Left renal cortex interstitium (tissue), 4 donors: ENCODE measurements around the gene C3orf18. TPM values are rescaled to one million over a fixed set of nuclear protein-coding genes. Genes with fewer than 3 reads are reported as not detected.
A peak's percentile ranks its signal among the peaks of the same experiment; 100 is the strongest.

Experiments
- DNase-seq, 4 donors: peaks; one replicate each; pipeline ENCODE4 v3.0.0-alpha.2; 2013; ENCODE audit warnings: low read depth in 4 of 4, low spot score in 2 of 4, missing footprints in 1 of 4
- polyA plus RNA-seq, 4 donors: library from polyadenylated mRNA; unstranded; fragments of 120-200 nt; gene quantifications; one replicate each; pipeline ENCODE4 v1.2.1, GENCODE V29; 2013; ENCODE audit not compliant: insufficient read length in 4 of 4

C3orf18 gene
- polyA plus RNA-seq, 4 donors: 15.4 to 20.8 (median 17.4) TPM

DNA sequence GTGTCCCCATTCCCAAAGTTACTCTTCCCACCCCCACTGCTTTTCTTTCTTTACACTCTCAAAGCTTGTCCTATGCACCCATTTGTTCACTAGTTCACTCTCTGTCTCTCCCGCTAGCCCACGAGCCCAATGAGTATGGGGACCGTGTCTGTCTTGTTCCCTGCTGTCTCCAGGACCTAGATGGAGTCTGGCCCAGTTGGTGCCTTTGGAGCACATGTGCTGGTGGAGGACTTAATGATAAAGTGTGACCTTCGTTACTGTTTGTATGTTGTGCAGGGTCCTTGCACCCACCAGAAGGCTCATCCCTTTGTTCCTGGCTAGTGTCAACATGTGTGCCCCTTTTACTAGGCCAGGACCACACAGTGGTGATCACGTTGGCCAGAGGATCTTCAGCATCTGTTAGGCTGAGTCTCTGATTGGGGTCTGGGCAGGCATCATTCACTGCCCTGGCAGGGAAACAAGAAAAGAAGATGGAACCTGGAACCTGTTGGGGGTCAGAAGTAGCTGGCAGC, 36.6 kb upstream of the C3orf18 start:
- no peak for DNase-seq

DNA sequence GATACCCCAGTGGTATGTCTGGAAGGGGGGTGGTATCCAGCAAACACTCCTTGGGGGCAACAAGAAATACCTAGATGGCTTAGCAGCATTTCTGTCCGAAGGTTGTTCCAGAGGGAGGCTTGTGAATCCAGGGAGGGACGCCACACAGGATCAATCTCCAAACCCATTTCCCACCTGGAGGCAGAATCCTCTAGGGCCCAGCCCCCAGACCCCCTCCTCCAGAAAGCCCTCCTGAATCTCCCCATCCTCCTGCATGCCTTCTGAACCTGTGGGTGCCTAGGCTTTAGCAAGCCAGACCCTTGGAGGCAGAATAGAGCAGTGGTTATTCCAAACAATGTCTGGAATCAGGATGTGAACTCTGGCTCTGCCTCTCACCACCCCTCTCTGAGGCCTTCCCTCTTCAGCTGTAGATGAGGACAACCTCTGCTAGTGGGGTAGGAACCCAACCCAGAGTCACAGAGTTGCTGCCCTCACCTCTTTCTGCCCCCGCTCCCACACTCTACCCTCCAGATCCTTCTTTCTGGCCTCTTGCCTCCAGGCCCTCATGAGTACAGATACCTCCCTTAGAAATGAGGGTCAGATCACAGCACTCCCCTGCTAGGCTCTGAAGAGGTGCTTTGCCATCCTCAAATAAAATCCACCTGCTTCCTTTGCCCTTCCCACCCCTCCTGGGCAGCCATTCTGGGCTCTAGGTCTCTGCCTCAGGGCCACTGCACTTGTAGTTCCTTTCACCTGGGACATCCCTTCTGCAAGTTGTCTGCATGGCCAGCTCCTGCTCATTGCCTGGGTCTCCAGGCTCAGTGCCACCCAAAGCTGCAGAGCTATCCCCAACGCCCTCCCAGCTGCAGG, 35.9 kb upstream of the C3orf18 start:
- DNase-seq: no peak

DNA sequence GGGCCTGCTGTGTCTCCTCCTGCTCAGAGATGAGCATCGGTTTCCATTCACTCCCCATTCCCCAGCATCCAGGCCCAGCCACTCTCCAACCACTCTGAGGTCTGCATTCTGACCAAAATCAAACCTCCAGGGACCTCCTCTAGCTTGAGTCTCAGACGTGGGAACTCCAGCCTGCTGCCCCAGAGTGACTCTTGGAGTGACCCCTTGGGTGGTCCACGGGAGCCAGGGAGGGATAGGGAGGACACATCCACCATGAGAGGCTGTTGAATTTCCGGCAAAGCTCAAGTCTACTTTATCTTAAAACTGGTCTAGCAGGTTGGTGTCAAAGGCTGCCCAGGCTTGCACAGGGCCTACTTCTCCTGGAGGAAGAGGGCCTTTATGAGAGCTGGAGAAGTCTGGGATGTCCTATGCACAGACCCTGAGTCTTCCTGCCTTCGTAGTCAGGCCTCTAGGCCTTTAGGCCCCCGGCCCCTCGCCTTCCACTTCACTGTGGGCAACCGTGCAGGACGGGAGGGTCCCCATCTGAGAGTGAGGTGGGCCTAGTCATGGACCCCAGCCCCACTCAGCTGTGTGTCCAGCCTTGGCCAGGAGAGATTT, 35.1 kb upstream of the C3orf18 start:
- DNase-seq: no peak

DNA sequence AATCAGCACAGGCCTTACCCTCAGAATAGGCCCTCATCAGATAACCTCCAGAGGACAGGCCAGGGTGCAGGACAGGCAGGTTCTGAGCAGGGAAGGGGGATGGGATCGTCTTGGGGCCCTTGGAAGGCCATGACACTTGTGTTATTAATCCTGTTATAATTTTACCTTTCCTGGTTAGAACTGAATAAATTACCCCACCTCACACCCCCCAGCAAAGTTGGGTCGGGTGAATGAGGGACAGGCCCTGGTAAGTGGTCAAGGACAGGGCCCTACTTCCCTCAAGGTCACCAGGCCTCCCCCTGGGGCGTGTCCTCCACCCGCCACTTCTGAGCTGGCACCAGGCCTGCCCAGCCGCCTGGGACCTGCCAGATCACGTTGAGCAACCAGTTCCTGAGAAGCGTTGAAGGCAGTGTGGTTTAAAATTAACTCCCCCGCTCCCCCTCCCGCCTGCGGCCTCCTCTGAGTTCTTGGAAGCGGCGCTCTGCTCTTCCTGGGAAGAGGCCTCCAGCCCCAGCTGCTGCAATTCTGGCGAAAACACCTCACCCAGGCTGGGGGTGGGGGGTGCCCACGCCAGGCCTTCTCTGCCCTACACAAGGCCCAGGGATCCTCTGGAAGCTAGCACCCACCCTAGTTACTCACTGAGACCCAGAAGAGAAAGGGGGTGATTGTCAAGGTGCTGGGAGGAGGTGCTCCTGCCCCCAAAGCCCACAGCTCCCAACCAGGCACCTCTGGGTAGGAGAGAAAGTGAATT, 33.5 kb upstream of the C3orf18 start:
- DNase-seq: peak in 3 of 4 donors; percentile 82 to 89 (median 88)

DNA sequence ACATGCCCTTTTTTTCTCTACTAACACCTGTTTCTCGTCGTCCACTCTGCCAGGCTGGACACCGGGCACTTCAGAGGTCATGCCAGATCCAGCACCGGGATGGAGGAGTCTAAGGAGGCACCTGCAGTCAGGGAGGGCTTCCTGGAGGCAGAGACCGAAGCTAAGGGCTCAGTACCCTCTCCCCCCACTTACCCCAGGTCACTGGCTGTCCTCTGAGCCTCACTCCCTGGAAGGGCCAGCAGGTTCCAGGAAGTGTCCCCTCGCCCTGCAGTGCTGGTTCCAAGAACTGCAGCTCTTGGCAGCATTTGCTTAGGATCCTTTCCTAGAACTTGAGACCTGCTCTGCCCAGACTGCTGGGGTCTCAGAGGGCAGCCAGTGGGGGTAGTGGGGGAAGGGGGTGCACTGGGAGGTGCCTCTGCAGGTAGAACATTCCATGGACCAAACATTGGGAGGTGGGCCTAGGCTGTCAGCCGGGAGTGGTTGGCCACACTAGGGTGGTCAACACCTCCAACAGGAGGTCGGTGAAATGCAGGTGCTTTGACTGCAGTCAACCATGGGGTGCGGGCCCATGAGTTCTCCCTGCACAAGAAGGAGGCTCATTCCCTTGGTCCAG, 32.7 kb upstream of the C3orf18 start:
- DNase-seq: no peak

DNA sequence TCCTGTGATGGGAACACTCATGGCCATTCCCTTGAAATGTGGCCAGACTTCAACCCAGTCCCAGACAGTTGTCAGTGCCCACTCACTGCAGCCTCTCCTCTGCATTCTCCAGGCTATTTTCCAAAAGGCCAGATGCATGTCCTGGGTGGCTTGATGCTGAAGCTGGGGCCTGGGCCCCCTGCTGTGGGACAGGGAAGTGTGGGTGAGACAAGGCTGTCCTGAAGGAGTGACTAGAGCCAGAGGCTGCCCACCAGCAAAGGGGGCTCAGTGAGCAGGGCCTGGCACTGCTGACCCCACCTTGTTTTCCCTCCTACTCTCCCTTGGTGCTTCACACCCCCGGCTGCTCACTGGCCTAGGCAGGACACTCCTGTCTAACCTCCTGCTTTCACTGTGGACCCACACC, 32.2 kb upstream of the C3orf18 start:
- no peak for DNase-seq

DNA sequence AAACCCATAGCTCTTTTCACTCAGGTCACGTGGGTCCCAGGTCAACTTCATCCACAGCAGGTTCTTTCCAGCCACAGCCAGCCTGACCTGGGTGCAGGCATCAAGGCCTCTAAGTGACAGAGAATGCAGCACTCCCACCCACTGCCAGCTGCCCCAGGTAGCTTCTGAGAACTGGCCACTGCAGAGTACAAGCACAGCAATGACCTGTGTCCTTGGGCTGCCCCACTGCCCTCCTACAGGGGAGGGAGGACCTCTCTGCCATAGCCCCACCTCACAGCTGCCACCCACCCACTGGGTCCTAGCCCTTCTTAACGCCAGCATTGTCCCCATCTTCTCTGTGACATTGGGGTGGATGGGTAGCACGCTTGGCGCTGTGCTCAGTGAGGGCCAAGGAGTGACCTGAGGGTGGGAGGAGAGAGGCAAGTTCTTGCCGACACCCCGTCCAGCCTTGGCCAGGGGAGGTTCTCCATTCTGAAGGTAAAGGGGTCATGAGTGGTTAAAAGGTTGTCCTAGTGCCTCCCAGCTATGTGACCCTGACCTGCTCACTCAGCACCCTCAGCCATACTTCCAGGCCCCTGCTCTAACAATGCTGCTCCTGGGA, 31.7 kb upstream of the C3orf18 start:
- no peak for DNase-seq

DNA sequence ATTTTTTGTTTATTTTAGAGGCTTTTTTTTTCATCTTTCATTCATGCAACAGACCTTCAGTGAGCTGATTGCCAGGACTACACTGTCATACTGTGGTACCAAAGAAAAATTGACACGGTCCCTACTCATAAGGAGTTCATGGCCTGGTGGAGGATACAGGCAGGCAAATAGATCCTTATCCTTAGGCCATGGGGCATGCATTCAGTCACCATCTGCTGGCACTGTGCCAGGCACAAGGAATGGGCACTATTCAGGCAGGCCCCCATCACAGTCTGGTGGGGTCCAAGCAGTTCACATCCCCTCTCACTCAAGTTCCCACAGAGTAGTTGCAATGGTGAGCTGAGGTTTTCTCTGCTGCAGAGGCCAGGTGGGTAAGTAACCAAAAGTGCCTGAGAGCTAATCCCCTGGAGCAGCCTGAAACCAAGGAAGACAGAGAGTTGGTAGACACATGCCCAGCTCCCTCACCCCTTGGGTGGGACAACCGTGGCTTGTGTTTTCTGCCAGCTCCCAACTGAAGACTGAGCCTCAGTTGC, 26.8 kb upstream of the C3orf18 start:
- DNase-seq: no peak

DNA sequence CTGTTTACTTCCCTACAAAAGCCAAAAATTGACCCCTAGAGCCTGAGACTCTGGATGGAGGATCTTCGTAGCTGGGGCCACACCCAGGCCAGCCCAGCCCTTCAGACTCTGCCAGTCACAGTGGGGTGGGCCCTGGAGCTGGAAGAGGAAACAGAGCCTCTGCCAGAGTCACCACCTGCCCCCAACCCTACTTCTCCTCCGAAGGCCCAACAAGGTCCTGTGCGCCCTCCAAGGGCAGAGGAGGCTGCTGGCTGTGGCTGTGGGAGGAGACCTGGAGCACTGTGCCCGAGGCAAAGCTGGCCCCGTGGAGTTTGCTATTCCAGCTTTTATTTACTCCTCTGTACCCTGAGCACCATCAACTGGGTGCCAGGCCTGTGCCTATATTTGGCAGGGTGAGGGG, 25.0 kb upstream of the C3orf18 start:
- DNase-seq: no peak

DNA sequence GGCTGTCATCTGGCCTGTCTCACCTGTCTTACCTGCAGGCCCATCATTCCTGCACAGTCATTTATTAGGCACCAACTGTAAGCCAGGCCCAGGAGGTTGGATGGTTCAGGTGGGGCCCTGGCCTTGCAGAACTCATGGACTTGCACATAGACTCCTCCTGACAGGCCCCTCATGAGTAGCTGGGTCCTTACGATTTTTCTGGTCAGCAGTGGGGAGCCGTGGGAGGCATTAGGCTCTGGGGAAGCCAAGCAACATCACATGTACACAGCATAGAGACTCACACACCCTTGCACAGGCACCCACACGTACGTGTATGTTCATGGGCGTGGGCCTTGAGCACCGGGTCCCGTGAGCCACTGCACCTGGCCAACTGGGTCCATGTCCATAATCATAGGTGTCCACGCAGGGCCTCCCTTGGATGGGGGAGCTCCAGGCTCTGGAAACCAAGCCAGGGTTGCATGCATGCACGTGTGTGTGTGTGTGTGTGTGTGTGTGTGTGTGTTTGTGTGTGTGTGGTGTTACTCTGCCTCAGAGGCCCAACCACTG, 23.7 kb upstream of the C3orf18 start:
- DNase-seq: no peak

DNA sequence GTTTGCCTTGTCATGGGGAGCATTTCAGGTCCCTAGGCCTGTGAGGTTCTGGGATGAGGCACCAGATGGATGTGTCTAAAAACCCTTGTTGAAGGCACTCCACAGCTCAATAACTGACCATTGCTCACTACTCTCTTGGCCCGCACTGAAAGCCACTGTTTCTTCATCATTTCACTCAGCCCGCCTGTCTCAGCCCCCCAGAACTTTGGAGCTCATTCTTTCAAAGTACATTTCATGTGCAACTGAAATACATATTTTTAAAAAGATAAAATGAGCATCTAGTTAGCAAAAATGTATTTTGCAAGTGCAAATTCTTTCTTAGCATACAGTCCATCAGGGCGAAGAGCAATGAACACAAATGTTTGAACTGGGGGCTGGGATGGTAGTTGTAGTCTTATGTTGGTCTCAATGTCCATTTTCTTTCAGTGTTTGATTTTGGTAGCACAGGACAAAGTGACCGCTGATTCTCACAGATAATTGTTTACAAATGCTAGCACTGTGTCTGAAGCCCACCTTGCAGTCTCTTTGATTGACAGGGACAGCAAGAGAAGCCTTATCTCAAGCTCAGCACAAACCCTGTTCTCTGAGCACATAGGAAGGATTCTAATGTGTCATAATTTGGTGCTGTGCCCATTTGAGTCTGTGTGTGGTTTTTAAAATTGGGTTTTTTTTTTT, 21.3 kb upstream of the C3orf18 start:
- no peak for DNase-seq

DNA sequence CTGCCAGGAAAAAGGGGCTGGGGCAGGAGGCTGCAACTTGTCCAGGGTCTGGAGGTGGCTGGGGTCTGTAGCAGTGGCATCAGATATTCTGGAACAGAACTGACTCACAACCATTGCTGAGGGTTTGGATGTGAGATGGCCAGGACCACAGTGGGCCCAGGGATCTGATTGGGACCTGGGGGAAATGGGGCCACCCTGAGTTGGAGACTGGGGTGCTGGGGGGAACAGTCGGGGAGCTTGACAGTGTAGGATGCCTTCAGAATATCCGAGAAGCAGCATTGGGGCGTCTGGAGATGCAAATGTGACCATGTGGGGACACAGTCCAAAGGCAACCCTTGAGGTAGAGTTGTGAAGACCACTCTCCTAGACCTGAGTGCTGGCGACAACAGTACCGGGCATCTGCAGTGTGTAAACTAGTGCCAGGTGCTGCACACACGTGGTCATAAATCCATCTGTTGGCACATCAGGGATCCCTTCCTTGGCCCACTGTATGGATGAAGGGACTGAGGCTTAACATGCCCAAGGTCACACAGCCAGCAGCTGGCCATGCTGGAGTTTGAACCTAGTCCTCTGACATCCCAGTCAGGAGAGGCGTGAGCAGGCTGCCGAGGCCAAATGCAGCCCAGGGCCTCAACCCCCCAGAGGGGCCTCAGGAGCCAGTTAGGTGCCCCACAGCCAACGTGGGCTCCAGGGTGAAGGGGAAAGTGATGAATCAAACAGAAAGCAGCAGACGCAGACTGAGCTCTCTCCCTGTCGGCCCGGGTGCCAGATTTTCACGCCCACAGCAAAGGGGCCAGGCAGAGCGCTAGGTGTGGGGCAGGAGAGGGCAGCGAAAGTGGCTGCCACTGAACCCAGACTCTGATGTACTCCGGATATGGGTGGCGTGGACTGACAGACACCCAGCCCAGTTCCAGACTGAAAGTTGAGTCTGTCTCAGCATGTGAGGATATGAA, 20.5 kb upstream of the C3orf18 start:
- DNase-seq: no peak

DNA sequence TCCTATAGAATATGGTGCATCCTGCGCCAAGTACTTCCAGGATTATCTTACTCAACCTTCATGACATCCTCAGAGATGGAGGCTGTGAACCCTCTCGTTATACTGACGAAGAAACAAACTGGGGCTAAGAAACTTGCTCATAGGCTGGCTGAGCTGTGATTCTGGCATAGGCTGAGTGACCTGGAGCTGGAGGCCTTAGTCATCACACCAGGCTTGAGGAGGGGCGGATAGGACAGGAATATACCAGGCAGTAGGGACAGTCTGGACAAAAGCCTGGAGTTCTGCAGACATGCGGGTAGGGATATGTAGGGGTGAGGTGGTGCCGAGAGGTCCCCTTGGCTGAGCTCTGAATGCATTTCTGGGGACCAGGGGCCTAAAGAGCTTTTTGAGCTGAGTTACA, 19.8 kb upstream of the C3orf18 start:
- no peak for DNase-seq

DNA sequence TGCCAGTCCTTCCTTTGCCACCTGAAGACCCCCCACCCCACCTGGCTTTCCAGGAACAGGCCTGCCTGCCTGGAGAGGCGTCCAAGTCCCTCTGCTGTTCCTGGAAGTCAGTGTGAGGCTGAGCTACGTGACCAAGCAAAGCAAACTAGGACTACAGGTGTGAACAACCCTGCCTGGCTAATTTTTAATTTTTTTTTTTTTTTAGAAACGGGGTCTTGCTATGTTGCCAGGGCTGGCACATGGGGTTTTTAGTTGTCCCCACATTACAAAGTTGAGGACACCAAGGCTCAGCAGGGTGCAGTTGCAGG, 19.2 kb upstream of the C3orf18 start:
- no peak for DNase-seq

DNA sequence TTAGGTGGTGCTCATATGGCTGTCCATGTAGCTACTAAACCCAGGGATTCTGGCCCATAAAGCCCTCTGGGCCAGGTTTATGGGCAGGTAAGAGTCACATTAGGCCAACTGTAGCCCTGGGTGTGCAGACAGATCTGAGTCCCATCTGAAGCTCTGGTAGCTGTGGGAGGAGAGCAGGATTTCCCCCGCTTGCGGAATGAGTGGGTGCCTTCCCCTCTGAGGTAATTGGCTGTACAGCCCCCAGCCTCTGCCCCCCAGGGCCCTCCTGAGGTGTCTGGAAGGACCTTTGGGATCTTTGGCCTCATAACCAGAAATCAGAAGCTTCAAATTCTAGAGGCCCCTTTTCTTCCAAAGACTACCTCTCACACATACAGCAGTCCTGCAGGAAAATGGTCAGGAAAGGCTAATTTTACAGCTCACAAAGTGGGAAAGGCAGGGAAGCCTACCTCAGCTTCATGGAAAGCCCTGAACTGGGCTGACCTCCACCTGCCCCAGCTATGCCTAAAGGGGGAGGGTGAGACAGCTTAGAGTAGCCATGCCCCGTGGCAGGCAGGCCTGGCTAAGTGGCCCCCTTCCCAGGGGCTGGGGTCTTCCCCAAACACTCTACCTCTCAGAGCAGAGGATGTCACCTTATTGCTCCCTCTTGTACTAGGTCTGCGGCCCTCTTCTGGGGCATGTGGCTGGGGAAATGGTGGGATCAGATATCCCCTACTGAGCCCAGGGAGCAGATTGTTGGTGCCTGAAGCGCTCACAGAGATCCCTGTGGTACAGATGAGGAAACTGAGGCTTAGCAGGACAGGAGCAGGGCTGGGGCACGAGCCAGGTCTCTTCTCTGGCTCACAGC, 18.6 kb upstream of the C3orf18 start:
- DNase-seq: no peak

DNA sequence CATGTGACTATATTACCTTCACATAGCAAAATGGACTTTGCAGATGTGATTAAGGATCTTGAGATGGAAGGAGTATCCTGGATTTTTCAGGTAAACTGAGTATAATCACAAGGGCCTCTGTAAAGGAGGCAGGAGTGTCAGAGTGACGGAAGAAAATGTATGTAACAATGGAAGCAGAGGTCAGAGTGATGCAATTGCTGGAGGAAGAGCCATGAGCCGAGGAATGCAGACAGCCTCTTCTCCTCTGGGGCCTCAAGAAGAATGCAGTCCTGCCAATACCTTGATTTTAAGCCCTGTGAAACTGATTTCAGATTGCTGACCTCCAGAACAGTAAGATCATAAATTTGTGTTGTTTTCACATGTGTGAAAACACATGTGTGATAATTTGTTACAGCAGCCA, 16.8 kb upstream of the C3orf18 start:
- no peak for DNase-seq

DNA sequence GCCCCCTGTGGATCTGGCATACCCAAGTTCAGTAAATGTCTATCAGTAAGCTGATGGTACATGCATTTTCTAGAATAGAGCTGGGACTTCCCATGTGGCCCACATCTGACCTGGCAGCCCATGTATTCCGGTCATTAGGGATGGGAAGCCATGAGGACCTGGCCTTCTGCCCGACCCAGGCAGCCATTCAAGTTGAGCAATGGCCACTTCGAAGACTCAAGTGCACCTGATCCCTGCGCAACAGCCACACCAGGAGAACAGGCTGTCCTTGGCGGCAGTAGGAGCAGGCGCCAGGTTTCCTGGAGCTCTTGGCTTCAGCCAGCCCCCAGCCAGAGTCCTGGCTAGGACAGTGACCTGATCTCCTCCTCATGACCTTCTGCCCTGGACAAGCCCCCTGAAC, 16.4 kb upstream of the C3orf18 start:
- DNase-seq: no peak

DNA sequence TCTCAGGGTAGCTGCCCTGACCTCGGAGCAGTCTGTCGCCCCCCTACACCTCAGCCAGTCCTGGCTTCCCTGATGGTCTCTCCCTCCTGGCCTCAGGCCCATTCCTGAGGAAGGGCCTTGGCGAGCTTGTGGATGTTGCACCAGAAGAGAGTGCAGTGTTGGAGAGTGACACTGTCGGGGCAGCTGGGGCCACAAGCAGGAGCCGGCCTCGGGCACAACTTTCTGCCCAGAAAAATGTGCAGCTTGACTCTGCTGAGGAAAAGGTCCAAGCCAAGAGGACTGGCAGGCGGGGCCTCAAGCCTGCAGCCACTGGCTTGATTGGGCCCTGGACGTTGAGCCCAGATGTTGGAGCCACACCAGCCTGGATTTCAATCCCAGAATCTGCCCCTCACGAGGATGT, 14.5 kb upstream of the C3orf18 start:
- DNase-seq: no peak
